ENCODE data around the gene SLC16A14. TPM values are rescaled to one million over a fixed set of nuclear protein-coding genes. Genes with fewer than 3 reads are reported as not detected.
"Not testable (repeated sequence)": the region's sequence is repeated elsewhere in the genome, so short reads cannot be mapped to it uniquely, and the experiment has no call there.

SLC16A14 gene, protein sequence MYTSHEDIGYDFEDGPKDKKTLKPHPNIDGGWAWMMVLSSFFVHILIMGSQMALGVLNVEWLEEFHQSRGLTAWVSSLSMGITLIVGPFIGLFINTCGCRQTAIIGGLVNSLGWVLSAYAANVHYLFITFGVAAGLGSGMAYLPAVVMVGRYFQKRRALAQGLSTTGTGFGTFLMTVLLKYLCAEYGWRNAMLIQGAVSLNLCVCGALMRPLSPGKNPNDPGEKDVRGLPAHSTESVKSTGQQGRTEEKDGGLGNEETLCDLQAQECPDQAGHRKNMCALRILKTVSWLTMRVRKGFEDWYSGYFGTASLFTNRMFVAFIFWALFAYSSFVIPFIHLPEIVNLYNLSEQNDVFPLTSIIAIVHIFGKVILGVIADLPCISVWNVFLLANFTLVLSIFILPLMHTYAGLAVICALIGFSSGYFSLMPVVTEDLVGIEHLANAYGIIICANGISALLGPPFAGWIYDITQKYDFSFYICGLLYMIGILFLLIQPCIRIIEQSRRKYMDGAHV
- 0.52 and 0.80 TPM in 2 replicates for total RNA-seq
- 0.08 TPM for polyA plus RNA-seq (2012)

DNA sequence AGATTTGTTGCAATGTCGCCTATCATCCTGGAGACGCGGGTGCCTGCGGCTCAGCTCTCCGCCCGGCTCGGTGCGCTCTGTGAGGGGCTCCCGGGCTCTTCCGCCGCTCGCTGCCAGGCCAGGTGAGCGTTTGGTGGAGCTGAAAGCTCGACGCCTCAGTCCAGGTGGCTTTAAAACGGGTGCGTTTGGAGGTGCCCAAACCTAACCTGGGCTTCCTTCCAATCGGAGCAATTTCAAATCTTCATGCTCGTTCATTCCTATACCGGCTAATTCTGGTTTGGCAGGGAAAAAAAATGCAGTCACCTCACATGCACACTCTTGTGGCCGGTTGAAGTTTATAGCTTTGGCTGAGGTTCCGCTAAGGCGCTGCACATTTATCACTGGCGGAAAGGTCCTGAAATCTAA, at the start of gene SLC16A14:
SLC16A14 (minus strand) TSS at position 274 of the 405 bp plus-strand sequence. CDS start 9,572 bp downstream, outside the sequence.
- peak; percentile 13 for DNase-seq (ENCODE audit: low read depth)

- no peak for DNase-seq (ENCODE audit: low read depth)
These were observed 38.0 kb upstream of the SLC16A14 start for GRCh38 chr2:230106771-230107170.

GRCh38 chr2:230101967-230102366, 33.2 kb upstream of the SLC16A14 start:
- not testable (repeated sequence) for DNase-seq (ENCODE audit: low read depth)

GRCh38 chr2:230097841-230098240, 29.1 kb upstream of the SLC16A14 start:
- no peak for DNase-seq (ENCODE audit: low read depth)

- no peak for DNase-seq (ENCODE audit: low read depth)
These were observed 28.7 kb upstream of the SLC16A14 start for GRCh38 chr2:230097424-230097823.

GRCh38 chr2:230090967-230091366, 22.2 kb upstream of the SLC16A14 start:
- no peak for DNase-seq (ENCODE audit: low read depth)

DNA sequence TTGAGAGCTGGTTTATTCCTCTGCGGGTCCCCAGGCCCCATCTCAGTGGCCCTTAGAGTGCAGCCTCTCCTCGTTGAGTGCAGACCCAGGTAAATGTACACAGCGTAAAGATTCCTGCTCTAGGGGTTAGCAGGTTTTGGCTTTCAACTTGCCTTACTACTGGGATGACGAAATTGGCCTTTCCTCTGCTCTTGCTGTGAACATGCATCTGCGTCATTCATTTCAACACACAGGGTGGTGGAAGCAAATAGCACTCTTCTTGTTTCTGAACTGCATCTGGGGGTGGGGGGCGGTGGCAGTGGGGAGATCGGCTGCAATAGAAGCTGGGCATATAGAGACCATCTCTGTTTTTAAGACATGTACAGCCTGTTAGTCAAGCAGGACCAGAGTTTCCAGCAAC, 16.5 kb upstream of the SLC16A14 start:
- no peak for DNase-seq (ENCODE audit: low read depth)

DNA sequence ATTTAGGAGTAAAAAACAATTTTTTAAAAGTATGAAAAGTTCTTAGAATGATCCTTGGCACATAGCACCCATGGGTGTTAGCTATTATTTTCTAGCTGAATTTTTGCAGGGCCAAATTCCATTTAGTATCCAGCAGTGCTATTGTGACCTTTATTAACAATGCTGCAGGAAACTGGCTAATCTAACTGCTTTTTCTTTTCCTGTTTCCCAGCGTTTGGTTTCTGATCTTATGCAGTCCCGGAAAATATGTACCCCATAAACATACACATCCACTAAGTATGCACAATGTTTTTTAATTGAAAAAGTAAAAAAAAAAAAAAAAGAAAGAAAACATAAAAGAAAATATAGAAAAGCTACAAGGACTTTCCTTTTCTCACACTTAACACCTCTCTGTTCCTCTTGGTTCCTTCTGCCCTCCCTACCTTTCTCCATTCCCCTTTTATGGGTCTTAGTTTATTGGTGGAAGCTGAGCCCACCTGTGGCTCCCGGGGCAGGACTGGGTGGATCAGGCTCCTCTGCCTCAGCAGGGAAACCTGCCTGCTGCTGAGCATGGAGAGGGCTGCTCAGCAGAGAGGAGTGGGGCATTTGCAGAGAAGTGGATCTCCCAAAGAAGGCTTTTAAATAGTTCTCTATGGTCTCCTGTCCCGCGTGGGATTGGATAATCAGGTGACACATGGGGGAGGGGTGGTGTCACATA, 9.3 kb upstream of the SLC16A14 start:
- no peak for DNase-seq (ENCODE audit: low read depth)

- no peak for DNase-seq (ENCODE audit: low read depth)
These were observed 8.1 kb upstream of the SLC16A14 start for GRCh38 chr2:230076819-230077218.

DNA sequence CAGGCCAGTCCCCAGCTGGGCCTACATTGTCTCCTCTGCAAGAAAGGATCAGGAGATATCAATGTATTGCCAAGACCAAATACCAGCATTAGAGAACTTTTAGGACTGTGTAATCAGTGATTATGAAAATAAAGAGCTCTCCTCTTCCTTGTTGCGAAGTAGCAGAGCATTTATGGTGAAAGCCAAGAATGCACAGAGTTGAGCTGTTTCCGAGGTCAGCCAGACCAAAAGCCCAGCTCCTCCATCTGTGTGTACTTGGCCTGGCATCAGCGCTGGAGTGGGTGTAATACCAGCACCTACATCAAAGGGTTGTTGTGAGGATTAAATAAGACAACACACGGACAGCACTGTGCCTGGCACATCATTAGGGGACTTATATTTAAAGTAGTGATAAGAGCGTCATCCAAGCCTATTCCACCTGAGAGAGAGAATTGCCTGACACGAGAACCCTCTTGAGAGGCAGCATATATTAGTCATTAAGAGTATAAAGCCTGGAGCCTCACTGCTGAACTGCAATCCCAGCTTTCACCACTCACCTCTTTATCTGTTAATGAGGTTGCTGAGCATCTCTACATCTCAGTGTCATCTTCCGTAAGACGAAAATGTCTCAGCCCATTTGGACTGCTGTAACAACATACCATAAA, 7.4 kb upstream of the SLC16A14 start:
- DNase-seq (ENCODE audit: low read depth), result no peak

- no peak for DNase-seq (ENCODE audit: low read depth)
These were observed 2.7 kb upstream of the SLC16A14 start for GRCh38 chr2:230071421-230071820.

DNA sequence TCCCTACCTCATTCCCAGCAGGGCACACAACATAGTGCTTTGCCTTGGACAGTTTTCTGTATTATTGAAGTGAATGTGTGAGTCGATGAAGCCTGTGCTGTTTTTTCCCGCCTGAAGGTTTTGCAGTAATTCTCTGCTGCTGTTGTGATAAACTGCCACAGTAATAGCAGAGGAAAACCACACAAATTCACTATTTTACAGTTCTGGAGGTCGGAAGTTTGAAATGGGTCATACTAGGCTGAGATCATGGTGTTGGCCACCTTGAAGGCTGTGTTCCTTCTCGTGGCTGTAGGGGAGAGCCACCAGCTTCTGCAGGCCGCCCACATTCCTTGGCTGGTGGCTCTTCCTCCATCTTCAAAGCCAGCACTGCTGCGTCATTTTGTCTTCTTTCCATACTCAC, 678 bp upstream of the SLC16A14 start:
- no peak for DNase-seq (ENCODE audit: low read depth)

DNA sequence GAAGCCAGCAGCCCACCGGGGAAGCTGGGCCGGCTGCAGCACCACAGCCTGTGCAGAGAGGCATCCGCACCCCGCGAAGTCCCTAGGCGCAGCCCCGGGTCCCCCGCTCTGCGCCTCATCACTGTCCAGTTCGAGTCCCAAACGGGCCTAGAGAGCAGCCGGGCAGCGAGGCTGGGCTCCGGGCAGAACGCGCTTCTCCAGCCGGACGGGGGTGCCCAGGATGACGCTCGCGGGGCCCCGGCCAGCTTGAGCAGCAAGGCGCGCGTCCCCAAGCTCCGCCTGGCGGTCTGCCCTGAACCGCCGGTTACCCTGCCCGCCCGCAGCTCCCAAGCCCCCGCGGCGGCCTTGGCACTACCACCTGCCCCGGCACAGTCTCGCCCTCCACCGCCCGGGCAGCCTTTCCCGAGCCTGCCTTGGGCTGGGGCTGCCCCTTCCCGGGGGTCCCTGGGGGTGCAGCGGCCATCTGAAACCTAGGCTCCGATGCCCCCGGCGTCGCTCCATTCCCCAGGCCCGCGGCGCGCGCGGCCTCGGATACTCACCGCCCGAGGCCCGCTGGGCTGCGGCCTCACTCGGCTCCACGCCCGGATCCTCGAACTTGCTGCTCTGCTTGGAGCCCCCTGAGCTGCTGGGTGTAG, 591 bp downstream of the SLC16A14 start:
- DNase-seq (ENCODE audit: low read depth), result peak; percentile 43

DNA sequence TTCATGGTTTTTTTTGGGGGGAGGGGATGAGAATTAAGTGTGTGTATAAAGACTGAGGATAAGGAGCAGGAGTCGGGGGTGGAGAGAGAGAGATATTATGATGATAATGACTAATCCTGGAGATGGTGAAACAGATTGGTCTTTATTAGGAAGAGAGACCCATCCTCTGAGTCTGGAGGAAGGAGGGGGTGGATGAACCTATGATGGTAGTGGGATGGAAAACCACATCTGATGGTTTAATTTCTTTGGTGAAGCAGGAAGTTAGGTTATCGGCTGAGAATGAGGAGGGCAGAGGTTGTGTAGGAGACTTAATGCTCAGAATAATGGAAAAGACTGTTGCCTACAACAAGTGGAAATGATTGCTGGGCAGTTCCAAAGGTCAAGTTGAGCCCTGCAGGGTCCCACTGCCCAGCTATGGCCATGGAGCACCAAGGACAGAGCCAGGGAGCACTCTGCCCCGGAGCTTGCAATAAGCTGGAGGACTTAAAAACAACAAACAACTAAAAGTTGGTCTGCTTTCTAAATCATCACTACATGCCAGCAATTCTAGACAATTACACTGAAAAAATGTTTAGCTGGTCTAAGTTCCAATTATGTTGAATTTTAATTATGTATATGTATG, 7.9 kb downstream of the SLC16A14 start:
- DNase-seq (ENCODE audit: low read depth), result no peak

- DNase-seq (ENCODE audit: low read depth), result peak; percentile 6
These were observed 14.8 kb downstream of the SLC16A14 start for GRCh38 chr2:230053753-230054478.

DNA sequence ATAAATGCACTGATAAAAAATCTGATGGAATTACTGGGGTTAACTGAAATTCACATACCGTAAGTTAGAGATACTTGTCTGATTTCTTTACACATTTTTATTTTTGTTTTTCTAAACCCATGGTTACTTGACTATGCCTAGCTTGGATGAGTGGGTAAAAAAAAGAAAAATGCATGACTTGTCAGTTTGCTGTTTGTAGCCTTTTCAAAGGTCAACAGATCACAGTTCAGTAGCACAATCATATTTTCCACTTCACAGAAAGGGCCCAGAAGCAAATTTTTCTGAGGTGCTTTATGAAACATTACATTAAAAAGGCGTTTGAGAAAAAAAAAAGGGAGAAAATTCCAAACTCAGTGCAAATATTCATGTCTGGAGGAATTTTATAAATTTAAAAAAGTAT, 16.4 kb downstream of the SLC16A14 start:
- no peak for DNase-seq (ENCODE audit: low read depth)

GRCh38 chr2:230050136-230050535, 18.6 kb downstream of the SLC16A14 start:
- no peak for DNase-seq (ENCODE audit: low read depth)

GRCh38 chr2:230048010-230048671, 20.6 kb downstream of the SLC16A14 start:
- no peak for DNase-seq (ENCODE audit: low read depth)

DNA sequence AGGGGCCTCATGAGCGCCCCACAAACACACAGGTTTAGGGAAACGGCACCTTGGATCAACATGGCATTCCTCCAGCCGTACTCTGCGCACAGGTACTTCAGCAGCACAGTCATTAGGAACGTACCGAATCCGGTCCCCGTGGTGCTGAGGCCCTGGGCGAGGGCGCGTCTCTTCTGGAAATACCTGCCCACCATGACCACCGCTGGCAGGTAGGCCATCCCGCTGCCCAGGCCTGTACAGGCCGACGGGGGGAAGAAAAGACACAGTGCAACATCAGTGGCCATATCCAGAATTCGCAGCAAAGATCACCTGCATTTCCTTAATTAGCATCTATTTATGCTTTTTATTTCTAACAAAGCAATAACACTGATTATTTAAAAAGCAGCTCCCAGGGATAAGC, 22.2 kb downstream of the SLC16A14 start:
- no peak for DNase-seq (ENCODE audit: low read depth)

DNA sequence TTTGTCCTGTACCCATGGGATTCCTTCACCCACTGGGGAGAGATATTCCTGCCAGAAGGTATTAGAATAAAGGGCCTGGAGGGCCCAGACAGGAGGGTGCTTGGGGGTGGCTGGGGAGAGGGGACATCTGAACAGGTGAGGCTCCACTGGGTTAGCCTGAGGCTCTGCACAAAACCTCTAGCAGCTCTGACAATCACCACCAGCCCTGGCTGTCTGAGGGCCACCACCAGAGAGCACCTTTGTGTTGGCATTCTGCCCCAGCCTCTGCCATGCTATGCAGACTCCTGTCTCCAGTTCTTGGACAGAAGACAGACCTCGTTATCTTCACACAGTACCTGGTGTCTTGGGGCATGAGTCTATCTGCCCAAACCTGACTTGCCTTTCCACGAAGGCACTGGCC, 25.3 kb downstream of the SLC16A14 start:
- DNase-seq (ENCODE audit: low read depth), result no peak

Data from myocyte (in vitro differentiated cells).